OCI-LY7 (cell line): Measurements from ENCODE around the gene IQUB. TPM values are rescaled to one million over a fixed set of nuclear protein-coding genes. Genes with fewer than 3 reads are reported as not detected.

ENCODE experiments used
- BruUV-seq: library from RNA; stranded (reverse); fragments of 400-500 nt; replicated peaks from 2 replicates; lab custom pipeline; 2021; lab: Mats Ljungman, UMichigan
- CTCF ChIA-PET: fragments of 300-600 bp; sonication (Branson Sonifier 250); formaldehyde crosslinking; loops from one replicate; lab custom pipeline; 2022; ENCODE audit warnings: antibody characterized with exemption; ENCODE audit not compliant: unreplicated experiment; lab: Charles Lee
- POLR2A ChIA-PET: fragments of 300-600 bp; sonication (Branson Sonifier 250); formaldehyde crosslinking; loops from one replicate; lab custom pipeline; 2022; ENCODE audit warnings: antibody characterized with exemption; lab: Charles Lee
- DNase-seq: peaks from one replicate; pipeline ENCODE4 v3.0.0-alpha.2; 2015; ENCODE audit warnings: low spot score
- H2AFZ ChIP-seq: fragments of 200-600 bp; sonication (generic), shearing (Covaris generic); 2 replicates; pipeline ENCODE4 v1.6.1; 2014; ENCODE audit warnings: mild to moderate bottlenecking, antibody characterized with exemption, low read length, moderate library complexity
- H3K27ac ChIP-seq: fragments of 200-600 bp; sonication (generic); 2 replicates; pipeline ENCODE4 v1.5.1; 2014; ENCODE audit warnings: mixed run types, low read depth, mild to moderate bottlenecking, moderate library complexity, low read length, inconsistent platforms; ENCODE audit not compliant: poor library complexity, severe bottlenecking
- H3K36me3 ChIP-seq: fragments of 200-600 bp; sonication (generic); 2 replicates; pipeline ENCODE4 v1.6.1; 2014; ENCODE audit warnings: mild to moderate bottlenecking, antibody characterized with exemption, low read length, moderate library complexity, mixed read lengths; ENCODE audit not compliant: insufficient read depth
- H3K4me1 ChIP-seq: fragments of 200-600 bp; sonication (generic); 2 replicates; pipeline ENCODE4 v1.5.1; 2014; ENCODE audit warnings: mild to moderate bottlenecking, low read length; ENCODE audit not compliant: insufficient read depth, poor library complexity, severe bottlenecking
- H3K4me2 ChIP-seq: fragments of 200-600 bp; sonication (generic); 2 replicates; pipeline ENCODE4 v1.6.1; 2014; ENCODE audit warnings: mild to moderate bottlenecking, low read length
- H3K4me3 ChIP-seq: fragments of 200-600 bp; sonication (generic); 2 replicates; pipeline ENCODE4 v1.5.1; 2014; ENCODE audit warnings: mild to moderate bottlenecking, low read depth, low read length; ENCODE audit not compliant: poor library complexity, severe bottlenecking
- H3K79me2 ChIP-seq: fragments of 200-600 bp; sonication (generic); 2 replicates; pipeline ENCODE4 v1.6.1; 2016; ENCODE audit warnings: low read depth, mild to moderate bottlenecking, low read length, moderate library complexity, mixed read lengths; ENCODE audit not compliant: insufficient read depth
- H3K9me2 ChIP-seq: fragments of 200-600 bp; sonication (generic); 2 replicates; pipeline ENCODE4 v1.6.1; 2016; ENCODE audit warnings: mild to moderate bottlenecking, low read length, mixed read lengths; ENCODE audit not compliant: insufficient read depth
- H3K9me3 ChIP-seq: fragments of 200-600 bp; sonication (generic); 2 replicates; pipeline ENCODE4 v1.6.1; 2014; ENCODE audit warnings: mild to moderate bottlenecking, mixed run types, low read length, mixed read lengths
- H4K20me1 ChIP-seq: fragments of 200-600 bp; sonication (generic); 2 replicates; pipeline ENCODE4 v1.6.1; 2014; ENCODE audit warnings: mild to moderate bottlenecking, antibody characterized with exemption, low read length, moderate library complexity, mixed read lengths; ENCODE audit not compliant: insufficient read depth
- CTCF ChIP-seq: fragments of 200-600 bp; sonication (generic); conservative IDR thresholded peaks from 2 replicates; pipeline ENCODE4 v1.5.1; 2014; ENCODE audit warnings: mild to moderate bottlenecking, antibody characterized with exemption, low read length, moderate library complexity, mixed read lengths
- EZH2phosphoT487 ChIP-seq: fragments of 200-600 bp; sonication (generic); IDR thresholded peaks from 2 replicates; pipeline ENCODE4 v1.6.1; 2018; ENCODE audit warnings: low read depth, borderline replicate concordance, mild to moderate bottlenecking, mixed run types, antibody characterized with exemption, low read length, moderate library complexity, mixed read lengths
- intact Hi-C: fragments of 100-400 bp; cut with micrococcal nuclease; formaldehyde crosslinking; loops from one replicate; pipeline ENCODE4 v1.10.0; 2022; ENCODE audit not compliant: unreplicated experiment
- total RNA-seq, 2 experiments: library from RNA; depleted of rRNA in 1 of 2; stranded (reverse); fragments of >200 nt in 1 of 2; shearing (Covaris generic) in 1 of 2; gene quantifications; 2 replicates each; pipeline ENCODE4 v1.2.3, GENCODE V29; 2014 to 2022

The IQUB gene
- total RNA-seq, 2 experiments from 2014 or later: 0.09 to 0.32 TPM

GRCh38 chr7:123498601-123499000, 35.8 kb downstream of the IQUB start:
- H3K4me1 ChIP-seq: no peaks in the 10 kb centered on the region
- TF ChIP-seq EZH2phosphoT487 (no peak), CTCF (no peak)
- no peaks in the 10 kb centered on the region for H3K9me2 ChIP-seq
- no peaks in the 10 kb centered on the region for H4K20me1 ChIP-seq
- CTCF ChIA-PET: no interaction called here
- no peak overlapping the region for H2AFZ ChIP-seq
- no peaks in the 10 kb centered on the region for H3K9me3 ChIP-seq
- DNase-seq: no peak
- POLR2A ChIA-PET: interaction anchor here (0.9 to 1.0 kb wide), 2 partner anchors 10 to 92 kb away, joined by 3 to 4 read pairs; no protein-coding TSS in a partner anchor
- BruUV-seq: no TSS peak
- no peaks in the 10 kb centered on the region for H3K36me3 ChIP-seq
- no peak overlapping the region for H3K4me3 ChIP-seq
- H3K4me2 ChIP-seq: no peak overlapping the region
- no peak overlapping the region for H3K27ac ChIP-seq
- intact Hi-C loops: loop anchor here (10.0 kb wide), 1 partner anchor 366 kb away; no protein-coding TSS in a partner anchor
- no peaks in the 10 kb centered on the region for H3K79me2 ChIP-seq

GRCh38 chr7:123498031-123498430, 36.4 kb downstream of the IQUB start:
- H4K20me1 ChIP-seq: no peaks in the 10 kb centered on the region
- H3K9me2 ChIP-seq: no peaks in the 10 kb centered on the region
- H3K4me3 ChIP-seq: no peak overlapping the region
- DNase-seq: no peak
- TF ChIP-seq EZH2phosphoT487: no peak
- no peak for TF ChIP-seq CTCF
- ChIA-PET POLR2A (no interaction called here), CTCF (interaction anchor here (0.5 kb wide), 1 partner anchor 37 kb away, joined by 12 read pairs; no protein-coding TSS in a partner anchor)
- no peaks in the 10 kb centered on the region for H3K4me1 ChIP-seq
- intact Hi-C loops: loop anchor here (10.0 kb wide), 1 partner anchor 367 kb away; no protein-coding TSS in a partner anchor
- H3K36me3 ChIP-seq: no peaks in the 10 kb centered on the region
- H3K9me3 ChIP-seq: no peaks in the 10 kb centered on the region
- H2AFZ ChIP-seq: no peak overlapping the region
- no peak overlapping the region for H3K4me2 ChIP-seq
- no peaks in the 10 kb centered on the region for H3K79me2 ChIP-seq
- no peak overlapping the region for H3K27ac ChIP-seq
- no TSS peak for BruUV-seq

GRCh38 chr7:123494193-123494796, 40.1 kb downstream of the IQUB start:
- TF ChIP-seq CTCF (peak; percentile 92), EZH2phosphoT487 (no peak)
- Histone ChIP-seq H3K9me3 (no peaks in the 10 kb centered on the region), H3K79me2 (no peaks in the 10 kb centered on the region), H3K36me3 (no peaks in the 10 kb centered on the region), H3K4me3 (no peak overlapping the region), H3K4me2 (no peak overlapping the region), H3K9me2 (no peaks in the 10 kb centered on the region), H3K4me1 (no peaks in the 10 kb centered on the region), H2AFZ (no peak overlapping the region), H3K27ac (no peak overlapping the region), H4K20me1 (no peaks in the 10 kb centered on the region)
- CTCF ChIA-PET: interaction anchor here (1.0 kb wide), 1 partner anchor 40 kb away, joined by 3 read pairs; the partner anchor contains the start of gene IQUB
- POLR2A ChIA-PET: interaction anchor here (0.6 to 1.6 kb wide), 7 partner anchors 10 to 44 kb away, joined by 3 to 5 read pairs (median 4); no protein-coding TSS in a partner anchor
- intact Hi-C loops: loop anchor here (2.0 to 10.0 kb wide), 2 partner anchors 43 to 371 kb away; no protein-coding TSS in a partner anchor
- no TSS peak for BruUV-seq
- peak; percentile 50 for DNase-seq
